OCI-M2 (cell line): Measurements from ENCODE around the gene NUP62.
"Not testable (repeated sequence)": the region's sequence is repeated elsewhere in the genome, so short reads cannot be mapped to it uniquely, and the experiment has no call there.

Experiments used
- DNase-seq: peaks from one replicate; lab custom pipeline; 2025; ENCODE audit not compliant: unreplicated experiment; lab: John Stamatoyannopoulos, UW

Gene NUP62

DNA sequence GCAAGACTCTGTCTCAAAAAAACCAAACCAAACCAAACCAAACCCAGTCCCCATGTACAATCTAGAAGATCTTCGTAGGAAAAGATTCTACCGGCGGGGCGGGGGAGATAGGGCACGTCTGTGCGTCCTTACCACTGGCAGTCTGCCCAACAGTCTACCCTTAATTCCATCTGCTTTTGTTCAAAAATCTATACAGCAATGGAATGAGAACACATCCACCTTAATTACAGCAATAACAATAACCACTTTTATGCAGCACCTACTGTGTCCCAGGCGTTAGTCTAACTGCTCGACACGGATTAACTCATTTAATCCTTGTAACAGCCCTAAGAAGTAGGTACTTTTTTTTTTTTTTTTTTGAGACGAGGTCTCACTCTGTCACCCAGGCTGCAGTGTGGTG lies 2.8 kb downstream of the NUP62 start:
- no peak for DNase-seq

DNA sequence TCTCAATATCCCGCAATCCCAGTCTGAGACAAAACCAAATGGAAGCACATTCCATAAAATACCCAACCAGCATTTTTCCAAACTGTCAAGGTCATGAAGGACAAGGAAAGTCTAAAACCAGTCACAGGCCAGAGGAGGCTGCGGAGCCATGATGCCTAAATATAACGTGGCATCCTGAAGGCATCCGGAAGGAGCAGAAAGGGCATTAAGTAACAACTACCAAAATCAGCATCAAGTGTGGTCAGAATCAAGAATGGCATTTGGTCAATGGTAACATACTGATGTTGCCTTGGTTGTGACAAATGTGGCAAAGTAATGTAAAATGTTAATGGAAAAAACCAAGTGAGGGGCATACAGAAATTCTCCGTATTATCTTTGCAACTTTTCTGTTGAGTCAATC lies 3.8 kb downstream of the NUP62 start:
- no peak for DNase-seq

DNA sequence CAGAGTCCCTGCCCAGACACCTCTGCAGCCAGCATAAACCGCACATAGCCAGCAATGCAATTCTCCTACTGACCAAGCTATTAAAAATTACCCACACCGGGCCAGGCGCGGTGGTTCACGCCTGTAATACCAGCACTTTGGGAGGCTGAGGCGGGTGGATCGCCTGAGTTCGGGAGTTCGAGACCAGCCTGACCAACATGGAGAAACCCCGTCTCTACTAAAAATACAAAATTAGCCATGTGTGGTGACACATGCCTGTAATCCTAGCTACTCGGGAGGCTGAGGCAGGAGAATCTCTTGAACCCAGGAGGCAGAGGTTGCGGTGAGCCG lies 4.5 kb downstream of the NUP62 start:
- DNase-seq, result not testable (repeated sequence)

DNA sequence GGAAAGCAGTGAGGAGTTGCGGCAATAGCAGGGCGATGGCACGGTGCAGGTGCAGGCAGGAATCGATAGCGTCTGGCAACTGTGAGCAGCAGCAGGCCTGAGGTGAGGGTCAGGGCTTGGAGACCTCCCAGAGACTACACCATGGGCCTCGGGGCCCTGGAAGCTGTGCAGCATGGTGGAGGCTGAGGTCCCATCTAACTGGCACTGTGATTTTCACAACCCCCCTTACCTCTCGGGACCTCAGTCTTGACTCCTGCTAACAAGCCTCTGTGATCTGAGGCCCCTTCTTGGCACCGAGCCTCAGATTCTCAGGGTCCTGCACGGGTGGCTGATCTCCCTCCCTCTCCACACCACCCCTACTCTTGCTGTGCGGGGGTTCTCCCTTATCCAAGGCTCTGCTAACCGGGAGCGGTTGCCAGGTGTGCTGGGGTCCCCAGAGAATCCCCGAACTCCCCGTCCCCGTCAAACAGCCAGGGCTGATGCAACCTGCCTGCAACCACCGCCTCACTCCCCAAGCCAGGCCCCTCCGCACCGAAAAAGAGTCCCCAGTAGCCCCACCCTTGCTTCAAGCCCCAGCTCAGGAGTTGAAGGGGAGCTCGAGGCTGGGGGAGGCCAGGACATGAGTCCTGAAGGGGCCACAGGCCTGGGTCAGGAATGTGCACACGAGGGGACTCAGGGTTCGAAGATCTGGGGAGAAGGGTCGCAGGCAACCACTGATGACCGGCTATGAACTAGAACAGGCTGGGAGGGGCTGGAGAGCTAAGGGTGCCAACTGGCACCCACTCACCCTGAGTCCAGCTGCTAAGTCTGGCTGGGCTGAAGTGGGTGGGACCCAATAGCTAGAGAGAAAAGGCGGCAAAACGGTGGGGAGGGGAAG lies 5.1 kb downstream of the NUP62 start:
- DNase-seq, result no peak

DNA sequence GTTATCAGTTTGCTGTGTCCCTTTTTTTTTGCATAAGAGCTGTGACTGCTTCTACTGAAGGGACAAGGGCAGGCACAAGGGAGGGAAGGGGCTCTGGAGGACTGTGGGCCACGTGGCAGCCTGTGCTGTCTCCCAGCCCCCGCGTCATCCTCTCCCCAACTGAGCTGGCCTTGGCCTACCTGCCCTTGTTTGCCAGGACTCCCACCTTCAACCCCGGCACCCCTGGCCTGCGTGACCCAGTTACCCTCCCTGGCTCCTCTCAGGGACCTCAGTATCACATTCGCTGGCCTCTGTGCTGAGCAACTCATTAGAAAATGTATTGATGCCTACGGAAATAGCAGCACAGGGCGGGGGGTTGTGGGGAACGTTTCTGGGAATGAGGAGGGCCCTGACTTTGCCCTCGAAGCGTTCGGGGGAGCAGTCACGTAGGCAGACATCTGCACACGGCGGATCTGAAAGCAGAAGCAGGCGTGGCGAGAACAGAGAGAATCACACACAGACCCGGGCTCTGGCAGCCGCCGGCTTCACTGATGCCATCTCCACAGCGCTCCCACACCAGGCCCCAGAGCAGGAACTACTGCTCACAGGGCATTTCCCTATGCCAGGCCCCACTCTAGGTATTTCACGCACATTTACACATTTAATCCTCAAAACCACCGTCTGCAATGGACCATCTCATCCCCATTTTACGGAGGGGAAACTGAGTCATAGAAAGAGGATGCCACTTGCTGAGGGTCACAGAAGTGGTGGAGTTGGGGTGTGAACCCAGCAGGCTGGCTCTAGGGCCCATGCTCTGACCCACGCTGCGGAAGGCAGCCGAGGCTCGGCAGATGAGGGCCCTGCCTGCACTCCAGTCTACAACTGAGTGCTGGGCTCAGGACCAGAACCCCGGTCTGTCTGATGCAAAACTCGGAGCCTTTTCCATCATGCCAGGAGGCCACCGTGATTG lies 6.0 kb downstream of the NUP62 start:
- no peak for DNase-seq

DNA sequence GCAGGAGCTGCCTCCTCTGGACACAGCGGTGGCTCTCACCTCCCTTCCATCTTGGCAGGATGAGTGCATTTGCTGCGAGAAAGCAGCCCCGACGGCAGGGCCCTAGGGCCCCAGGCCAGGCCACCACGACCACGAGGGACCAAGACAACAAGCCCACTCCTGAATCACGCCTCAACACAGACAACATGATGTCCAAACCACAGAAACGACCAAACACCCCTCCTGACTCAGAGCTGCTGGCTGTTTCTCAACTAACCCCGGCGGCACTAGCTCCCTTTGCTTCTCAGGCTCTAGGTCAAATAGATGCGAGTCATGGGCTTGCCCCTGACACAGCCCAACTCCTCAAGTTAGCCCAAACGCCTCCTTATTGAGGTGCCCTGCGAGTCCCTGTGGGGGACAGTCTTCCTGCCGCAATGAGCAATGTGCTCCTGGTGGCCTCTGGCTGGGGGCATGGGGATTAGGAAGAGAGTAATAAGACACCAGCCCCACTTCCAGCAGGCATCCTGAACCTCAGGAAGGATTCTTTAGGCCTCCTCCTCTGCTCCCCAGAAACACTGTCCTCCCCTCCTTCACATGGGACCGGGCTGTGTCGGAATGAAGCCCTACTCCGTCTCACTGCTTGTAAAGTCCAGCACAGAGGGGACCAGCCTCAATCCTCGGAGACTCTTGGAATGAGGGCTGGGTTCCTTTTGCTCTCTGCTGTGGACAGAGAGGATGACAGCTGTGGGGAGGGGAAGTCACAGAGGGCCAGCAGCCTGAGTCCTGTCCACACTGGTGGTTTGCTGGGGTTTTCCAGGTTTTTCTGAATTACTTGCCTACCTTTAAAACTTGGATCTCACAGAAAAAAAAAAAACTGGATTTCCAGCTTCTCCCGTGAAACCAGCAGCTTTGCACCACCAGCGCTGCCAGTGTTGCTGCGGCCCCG lies 7.2 kb downstream of the NUP62 start:
- DNase-seq, result no peak

DNA sequence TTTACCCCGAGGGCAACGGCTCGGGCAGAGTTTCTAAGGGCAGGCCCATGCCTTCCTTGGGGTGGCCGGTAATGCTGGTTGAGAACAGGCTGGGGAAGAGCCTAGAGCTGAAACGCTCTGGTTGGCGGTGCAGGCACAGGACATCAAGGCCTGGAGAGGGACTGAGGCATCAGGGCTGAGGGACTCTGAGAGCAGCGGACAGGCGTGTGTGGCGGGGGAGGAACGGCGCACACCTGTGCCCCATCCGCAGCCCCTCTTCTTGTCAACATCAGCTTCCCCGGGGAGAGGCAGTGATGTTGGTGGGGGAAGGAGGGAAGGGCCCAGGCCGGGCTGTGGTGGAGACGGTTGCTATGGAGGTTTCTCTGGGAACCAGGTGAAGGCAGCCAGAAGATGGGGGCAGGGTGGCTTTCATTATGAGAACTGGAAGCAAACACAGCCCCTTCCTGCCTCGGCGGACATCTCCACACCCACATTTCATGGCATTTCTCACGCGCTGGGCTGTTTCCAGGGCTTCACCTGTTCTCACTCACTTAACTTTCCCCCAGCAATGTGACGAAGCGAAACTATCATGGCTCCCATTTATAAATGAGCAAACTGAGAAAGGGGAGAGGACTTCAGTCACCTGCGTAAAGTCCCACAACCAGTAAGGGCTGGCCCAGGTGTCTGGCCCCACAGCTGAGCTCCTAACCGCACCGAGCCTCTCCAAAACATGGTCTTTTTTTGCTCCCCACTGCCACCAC lies 8.5 kb downstream of the NUP62 start:
- DNase-seq, result no peak

DNA sequence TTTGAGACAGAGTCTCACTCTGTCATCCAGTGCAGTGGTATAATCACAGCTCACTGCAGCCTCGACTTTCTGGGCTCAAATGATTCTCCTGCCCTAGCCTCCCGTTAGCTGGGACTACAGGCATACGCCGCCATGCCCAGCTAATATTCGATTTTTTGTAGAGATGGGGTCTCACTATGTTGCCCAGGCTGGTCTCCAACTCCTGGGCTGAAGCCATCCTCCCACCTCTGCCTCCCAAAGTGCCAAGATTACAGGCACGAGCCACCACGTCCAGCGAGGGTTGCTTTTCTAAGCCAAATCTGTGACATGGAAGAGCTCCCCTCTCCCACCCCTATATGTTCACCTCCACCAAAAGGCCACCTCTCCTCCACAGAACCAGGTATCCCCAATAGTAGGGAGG lies 11.2 kb downstream of the NUP62 start:
- DNase-seq, result no peak

DNA sequence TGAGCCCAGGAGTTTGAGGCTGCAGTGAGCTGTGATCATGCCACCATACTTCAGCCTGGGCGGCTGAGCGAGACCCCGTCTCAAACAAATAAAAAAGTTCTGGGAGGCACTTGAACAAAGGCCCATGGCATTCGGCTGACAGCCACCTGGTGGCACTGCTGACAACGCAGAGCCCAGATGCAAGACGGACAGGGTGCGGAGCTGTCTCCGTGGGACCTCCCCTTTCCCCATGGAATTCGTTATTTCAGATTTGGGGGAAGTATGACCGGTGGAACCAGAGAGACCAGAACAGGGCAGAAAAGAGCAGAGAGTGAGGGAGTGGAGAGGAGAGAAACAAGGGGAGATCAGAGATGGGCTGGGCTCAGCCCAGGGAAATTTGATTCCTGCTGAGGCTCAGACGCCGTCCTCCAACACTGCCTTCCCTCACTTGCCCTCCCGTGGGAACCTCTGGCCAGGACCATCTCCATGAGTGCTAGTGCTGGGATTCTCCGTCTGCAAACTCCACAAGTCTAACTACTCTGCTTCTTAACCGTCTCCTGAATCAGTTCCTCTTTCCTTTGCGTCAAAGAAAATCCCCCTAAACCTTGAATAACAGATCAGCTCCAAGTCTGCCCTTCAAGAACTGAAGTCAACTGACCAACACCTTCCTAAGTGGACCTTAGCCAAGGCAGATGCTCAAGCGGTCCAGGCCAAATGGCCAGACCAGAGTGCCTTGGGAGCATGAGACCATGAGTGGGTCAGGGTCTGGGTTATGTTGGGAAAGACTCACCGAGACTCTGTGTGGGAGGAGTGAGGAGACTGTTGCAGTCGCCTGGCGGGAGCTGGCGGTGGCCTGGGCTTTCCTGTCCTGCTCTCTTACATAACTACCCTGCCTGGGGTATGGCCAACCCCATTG lies 12.2 kb downstream of the NUP62 start:
- DNase-seq, result no peak

DNA sequence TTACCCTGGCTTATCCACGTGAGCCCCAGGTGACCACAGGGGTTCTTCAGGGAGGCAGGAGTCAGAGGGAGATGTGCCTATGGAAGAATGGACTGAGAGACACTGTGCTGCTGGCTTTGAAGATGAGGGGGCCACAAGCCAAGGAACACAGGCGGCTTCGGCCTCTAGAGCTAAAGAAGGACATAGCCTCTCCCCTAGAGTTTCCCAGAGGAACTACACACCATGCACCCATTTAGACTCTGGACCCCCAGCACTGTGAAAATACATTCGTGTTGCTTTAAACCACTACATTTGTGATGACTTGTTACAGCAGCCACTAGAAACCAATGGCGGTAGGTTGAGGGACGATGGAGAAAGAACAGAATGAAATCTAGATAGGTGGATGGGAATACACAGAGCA lies 14.0 kb downstream of the NUP62 start:
- DNase-seq, result no peak

DNA sequence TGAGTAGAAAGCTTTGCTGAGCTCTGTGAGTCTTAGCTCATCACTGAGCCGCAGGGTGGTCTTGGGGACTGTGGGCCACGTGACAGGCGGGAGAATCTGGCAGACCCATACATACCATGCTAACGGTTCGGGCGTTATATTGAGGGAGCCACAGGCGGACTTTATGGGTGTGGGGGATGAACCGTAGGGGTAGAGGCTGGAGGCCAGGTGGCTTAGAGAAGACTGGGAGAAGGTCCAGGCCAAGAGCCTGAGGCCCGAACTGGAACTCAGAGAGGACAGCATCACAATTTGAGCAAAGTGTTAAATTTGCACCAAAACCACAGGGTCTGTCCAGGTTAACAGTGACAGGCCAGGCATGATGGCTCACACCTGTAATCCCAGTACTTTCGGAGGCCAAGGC lies 15.6 kb downstream of the NUP62 start:
- no peak for DNase-seq

DNA sequence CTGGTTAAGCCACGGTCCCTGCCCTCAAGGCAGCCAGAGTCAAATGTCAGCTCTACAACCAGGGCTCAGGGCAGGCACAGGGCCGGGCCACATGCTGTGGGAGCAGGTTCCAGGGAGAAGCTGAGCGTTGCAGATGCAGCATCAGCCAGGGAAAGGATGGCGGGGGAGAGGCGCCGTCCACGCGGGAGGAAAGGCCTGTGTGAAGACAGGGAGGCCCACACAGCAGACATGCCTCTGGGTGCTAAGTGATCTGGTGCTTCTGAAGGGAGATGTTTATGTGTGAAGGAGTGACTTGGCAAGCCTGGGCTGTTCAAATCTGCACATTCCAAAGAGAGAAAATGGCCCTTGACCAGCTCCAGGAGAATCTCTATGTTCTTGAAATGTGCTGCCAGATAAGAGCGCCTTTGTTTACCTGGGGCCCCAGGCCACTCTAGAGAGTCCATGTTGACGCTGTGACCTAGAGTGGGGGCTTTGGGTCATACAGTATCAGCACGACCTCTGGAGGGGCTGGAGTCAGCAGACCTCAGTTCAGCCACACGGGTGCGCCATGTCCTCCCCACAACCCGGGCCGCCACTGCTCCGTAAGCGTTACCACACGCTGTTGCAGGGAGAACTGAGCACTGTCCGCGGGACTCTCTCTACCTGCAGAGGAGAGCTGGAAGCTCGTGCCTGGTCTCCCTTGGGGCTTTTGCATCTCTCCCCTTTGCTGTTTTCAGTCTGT lies 16.2 kb downstream of the NUP62 start:
- DNase-seq, result no peak

DNA sequence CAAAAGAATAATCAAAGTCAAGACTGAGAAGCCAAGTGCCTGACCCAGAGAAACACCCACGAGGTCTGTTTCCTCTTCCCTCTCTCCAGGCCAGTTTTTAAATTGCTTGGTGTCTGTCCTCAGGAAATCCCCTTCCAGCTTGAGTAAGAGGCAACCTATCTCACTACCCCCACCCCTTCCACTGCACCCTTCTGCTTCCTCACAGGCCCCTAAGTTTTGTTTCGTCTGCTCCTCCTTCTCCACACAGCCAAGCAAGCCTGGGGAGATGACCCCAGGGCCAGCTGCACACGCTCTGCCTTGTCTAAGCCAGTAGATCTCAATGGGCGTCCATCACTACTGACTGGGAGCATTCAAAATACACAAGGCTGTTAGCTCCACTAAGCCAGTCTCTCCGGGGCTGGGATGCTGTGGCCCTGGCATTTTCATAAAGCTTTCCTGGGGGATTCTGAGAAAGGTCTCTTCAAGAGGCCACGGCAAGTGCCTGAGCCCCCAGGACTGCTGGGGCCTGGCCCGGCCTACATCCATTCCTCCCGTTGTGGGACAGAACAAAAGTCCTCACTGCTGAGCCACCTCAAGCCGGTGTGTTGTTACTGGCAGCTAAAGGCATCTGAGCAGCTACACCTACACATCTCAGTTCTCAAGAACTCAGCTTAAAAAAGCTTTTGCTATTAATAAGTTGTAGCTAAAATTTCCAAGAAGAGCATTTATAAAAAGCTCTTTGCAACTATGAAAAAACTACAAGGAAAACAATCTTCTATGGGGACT lies 17.7 kb downstream of the NUP62 start:
- no peak for DNase-seq

DNA sequence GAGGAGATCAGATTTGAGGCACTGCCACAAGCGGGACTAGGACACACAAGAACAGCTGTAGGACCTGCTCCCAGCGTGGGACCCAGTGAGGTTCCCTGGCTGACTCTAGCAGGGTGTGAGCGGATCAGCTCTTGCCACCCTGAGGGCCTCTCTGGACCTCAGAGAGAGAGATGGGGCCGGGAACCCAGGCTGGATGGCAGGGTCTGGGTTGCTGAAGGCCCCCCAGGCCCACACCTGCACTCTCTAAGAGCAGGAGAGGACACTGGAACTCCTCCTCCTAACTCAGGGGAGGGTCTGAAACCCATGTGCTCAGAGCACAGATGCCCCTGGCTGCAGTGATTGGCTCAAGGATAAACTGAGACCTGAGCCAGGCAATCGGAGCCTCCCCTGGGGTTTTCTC lies 19.1 kb downstream of the NUP62 start:
- DNase-seq, result no peak

DNA sequence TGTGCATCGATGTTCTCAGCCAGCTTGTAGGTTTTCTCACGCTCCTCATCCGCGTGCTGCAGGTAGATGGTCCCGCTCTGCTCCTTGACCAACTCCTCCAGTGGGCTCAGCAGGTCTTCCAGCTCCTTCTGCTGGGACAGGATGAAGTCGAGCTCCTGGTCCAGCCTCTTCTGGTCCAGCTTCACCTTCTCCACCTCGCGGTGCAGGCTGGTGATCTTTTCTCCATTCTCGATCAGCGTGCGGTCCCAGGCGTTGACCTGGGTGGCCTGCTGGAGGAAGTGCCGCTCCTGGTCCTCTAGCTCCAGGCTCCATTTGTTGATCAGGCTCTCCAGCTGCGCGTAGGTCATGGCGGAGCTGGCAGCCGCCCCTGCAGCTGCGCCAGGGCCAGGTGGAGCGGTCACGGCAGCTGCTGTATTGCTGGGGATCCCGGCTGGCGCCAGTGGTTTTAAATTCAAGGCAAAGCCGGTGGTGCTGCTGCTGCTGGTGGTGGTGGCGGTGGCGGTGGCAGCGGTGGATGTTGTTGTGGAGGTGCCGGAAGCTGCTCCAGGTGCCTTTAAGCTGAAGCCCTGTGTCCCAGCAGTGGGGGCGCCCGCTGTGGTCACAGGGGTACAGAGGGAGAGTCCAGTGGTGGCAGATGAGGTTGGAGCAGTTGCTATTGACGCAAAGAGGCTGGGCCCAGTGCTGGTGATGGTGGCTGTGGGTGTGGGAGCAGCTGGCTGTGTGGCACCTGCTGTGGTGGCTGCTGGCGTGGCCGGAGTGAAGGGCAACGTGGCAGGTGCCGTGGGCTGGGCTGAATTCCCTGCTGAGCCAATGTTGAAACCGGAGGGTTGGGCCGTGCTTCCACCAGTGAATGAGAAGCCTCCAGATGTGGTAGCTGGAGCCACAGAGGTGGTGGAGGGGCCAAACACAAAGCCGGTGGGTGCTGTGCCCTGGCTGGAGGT lies 20.6 kb downstream of the NUP62 start:
- no peak for DNase-seq

DNA sequence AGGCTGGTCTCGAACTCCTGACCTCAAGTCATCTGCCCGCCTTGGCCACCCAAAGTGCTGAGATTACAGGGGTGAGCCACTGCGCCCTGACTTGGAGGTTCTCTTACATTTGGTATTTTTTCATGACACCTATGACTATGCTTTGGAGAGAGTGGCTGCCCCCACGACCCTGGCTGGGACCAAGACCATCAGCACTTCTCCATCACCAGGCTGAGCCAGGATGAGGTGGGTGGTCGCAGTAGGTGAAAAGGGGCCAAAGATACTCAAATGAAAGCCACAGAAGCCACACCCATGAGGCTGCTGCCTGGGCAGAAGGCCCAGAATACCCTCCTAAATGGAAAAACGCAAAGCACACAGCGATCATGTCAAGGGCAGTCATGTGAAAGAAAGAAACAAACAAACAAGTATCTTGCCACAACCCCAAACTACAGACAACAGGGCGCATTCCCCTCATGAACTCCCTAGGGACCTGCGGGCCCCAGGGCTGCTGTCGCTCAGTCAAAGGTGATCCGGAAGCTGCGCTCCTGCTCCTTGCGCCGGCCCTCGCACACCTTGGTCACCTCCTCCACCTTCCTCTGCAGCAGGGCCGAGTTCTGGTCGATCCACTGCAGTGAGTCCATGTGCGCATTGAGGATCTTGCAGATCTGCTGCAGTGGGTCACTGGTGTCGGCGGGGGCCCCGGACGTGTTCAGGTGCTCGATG lies 21.4 kb downstream of the NUP62 start:
- no peak for DNase-seq
